IMR-90 (cell line): ENCODE data around the gene MMRN2.

Experiments
- BHLHE40 ChIP-seq: fragments of 150-350 bp; IDR thresholded peaks from 2 replicates; pipeline ENCODE4 v1.6.1; 2016; ENCODE audit warnings: mild to moderate bottlenecking, low read depth, low read length
- POLR2A ChIP-seq: IDR thresholded peaks from 2 replicates; pipeline ENCODE4 v1.6.1; 2012; ENCODE audit warnings: mild to moderate bottlenecking, low read depth, low read length
- RCOR1 ChIP-seq: IDR thresholded peaks from 2 replicates; pipeline ENCODE4 v1.6.1; 2012; ENCODE audit warnings: mild to moderate bottlenecking, low read length, improper control_type of control experiment; ENCODE audit not compliant: insufficient replicate concordance
- TF ChIP-seq, protein P1 (sequence below): conservative IDR thresholded peaks from 2 replicates; pipeline ENCODE4 v1.5.1; 2012; ENCODE audit warnings: mild to moderate bottlenecking, low read depth, low read length, improper control_type of control experiment

DNA sequence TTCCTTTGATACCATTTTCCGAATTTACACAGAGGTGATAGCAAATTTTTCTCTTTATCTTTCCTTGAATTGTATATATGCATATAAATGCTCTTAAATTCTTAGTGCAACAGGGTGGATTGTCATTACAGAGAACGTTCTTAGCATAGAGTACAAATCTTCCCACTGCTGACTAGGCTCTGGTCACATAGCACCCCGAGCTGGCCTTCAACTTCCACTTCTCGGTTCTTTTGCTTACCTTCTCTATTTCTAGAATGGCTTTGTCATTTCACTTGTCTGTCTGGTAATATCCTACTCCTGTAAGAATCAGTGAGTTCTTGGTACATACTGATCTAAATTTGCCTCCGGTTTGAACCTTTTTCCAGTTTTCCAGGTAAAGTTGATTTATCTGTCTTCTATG lies 24.3 kb upstream of the MMRN2 start:
- no peak for TF ChIP-seq BHLHE40
- TF ChIP-seq, protein P1, sequence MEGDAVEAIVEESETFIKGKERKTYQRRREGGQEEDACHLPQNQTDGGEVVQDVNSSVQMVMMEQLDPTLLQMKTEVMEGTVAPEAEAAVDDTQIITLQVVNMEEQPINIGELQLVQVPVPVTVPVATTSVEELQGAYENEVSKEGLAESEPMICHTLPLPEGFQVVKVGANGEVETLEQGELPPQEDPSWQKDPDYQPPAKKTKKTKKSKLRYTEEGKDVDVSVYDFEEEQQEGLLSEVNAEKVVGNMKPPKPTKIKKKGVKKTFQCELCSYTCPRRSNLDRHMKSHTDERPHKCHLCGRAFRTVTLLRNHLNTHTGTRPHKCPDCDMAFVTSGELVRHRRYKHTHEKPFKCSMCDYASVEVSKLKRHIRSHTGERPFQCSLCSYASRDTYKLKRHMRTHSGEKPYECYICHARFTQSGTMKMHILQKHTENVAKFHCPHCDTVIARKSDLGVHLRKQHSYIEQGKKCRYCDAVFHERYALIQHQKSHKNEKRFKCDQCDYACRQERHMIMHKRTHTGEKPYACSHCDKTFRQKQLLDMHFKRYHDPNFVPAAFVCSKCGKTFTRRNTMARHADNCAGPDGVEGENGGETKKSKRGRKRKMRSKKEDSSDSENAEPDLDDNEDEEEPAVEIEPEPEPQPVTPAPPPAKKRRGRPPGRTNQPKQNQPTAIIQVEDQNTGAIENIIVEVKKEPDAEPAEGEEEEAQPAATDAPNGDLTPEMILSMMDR, result no peak
- TF ChIP-seq RCOR1, result no peak
- TF ChIP-seq POLR2A, result no peak
